NCI-H748 treated with DMSO at 0.1 percent for 48 hours (cell line): Measurements from ENCODE around the gene IMMP2L.
"Not testable (repeated sequence)": the region's sequence is repeated elsewhere in the genome, so short reads cannot be mapped to it uniquely, and the experiment has no call there.

ENCODE experiments used
- DNase-seq: peaks from one replicate; lab custom pipeline; 2025; lab: John Stamatoyannopoulos, UW

The IMMP2L gene

GRCh38 chr7:111505422-111505821 is 56.9 kb downstream of the IMMP2L start:
- DNase-seq: not testable (repeated sequence)

GRCh38 chr7:111501799-111502198 is 60.5 kb downstream of the IMMP2L start:
- not testable (repeated sequence) for DNase-seq

GRCh38 chr7:111499027-111499426 is 63.3 kb downstream of the IMMP2L start:
- DNase-seq: no peak

GRCh38 chr7:111498391-111499007 is 63.8 kb downstream of the IMMP2L start:
- DNase-seq: no peak

DNA sequence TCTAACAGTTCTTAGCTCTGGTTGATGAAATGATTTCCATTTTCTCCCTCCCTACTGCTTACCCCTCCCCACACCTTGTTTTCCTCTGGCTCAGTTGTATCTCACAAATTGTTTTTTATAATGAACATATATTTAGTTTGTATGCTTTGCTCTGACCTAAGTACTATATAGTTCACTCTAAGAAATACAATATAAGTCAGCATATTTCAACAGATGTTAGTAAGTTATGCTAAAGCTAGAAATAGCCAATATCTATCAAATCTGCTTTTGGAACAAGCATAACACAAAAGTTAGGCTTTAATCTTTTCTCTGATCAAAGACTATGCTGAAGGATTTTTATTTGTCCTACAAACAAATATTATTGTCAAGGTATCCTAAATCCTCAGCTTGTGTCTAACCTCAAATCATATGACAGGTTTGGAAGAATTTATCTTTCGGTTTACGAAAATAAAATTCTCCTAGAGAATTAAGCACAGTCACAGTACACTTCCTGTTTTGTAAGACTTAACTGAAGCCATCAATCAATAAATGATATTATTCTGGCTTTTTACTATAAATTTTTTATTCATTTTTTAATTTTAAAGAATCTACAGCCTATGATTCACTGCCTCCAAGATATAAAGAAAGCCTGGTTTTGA is 67.0 kb downstream of the IMMP2L start:
- DNase-seq: no peak

- no peak for DNase-seq
Observed at GRCh38 chr7:111492234-111492633, 70.1 kb downstream of the IMMP2L start.

DNA sequence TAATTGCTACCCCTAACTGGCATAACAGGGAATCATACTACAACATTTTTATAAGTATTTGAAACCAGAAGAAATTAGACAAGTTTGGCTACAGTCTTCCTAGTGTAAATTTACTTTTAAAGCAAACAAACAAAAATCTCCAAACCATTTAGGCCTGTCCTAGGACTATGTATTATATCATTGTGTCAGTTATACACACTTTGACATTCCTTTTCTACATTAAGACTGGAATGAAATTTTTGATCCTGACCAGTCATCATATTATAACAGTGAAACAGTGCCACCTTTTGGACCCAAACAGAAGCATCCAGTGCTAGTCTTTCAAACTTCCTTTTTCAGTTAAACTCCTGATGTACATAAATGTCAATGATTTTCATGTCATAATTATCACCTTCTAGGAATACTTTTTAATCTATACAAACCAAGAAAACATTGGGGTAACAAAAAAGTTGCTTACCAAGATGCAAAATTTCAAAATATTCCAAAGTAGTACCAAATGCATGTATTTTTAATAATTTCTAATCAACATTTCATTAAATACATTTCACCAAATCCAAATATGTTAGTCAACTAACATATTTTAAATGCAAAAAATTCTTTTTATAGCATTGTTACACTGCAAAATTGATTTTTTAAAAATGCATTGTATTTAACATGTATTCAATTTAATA is 75.7 kb downstream of the IMMP2L start:
- DNase-seq: peak; percentile 80

GRCh38 chr7:111485701-111486380 is 76.5 kb downstream of the IMMP2L start:
- no peak for DNase-seq

- DNase-seq: no peak
Observed at GRCh38 chr7:111483078-111483477, 79.2 kb downstream of the IMMP2L start.

- no peak for DNase-seq
Observed at GRCh38 chr7:111477462-111478225, 84.6 kb downstream of the IMMP2L start.

- no peak for DNase-seq
Observed at GRCh38 chr7:111476586-111477293, 85.6 kb downstream of the IMMP2L start.

DNA sequence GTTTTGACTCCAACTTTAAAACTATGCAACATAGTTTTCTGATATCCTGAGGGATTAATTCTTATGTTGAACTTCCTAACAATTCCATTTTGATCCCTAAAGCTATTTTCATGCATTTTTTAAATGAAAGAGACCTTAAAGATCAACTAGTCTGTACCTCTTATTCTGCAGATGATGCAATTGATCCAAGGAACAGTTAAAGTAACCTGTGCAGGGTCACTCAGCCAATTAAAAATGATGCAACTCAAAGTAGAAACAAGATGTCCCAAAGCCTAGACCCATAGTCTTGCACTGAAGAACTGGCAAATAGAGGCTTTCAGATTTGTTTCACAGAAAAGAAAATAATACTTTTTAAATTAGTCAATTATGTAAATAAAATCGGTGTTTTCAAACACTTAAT is 86.3 kb downstream of the IMMP2L start:
- DNase-seq: no peak

GRCh38 chr7:111475419-111475748 is 86.9 kb downstream of the IMMP2L start:
- no peak for DNase-seq

GRCh38 chr7:111474723-111475418 is 87.4 kb downstream of the IMMP2L start:
- DNase-seq: no peak

DNA sequence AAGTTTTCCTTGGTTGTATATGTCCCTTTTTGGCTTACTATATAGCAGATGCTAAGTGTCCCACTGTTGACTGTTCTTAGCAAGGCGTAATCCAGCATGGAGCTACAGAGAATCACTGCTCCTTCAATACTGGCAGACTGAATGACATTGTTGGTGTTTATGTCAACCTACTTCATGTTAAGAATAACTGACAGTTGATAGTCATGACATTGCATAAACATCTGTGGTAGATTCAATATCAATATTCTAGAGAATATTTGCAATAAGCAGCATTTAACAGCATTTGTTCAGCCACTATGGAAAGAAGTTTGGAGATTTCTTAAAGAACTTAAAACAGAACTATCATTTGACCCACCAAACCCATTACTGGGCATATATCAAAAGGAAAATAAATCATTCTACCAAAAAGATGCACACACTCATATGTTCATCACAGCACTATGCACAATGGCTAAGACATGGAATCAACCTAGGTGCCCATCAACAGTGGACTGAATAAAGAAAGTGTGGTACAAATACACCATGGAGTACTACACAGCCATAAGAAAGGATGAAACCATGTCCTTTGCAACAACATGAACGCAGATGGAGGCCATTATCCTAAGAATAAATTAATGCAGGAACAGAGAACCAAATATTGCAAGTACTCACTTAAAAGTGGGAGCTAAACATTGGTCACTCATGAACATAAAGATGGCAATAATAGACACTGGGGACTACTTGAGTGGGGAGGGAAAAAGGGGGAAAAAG is 88.7 kb downstream of the IMMP2L start:
- no peak for DNase-seq

- DNase-seq: no peak
Observed at GRCh38 chr7:111470998-111471397, 91.3 kb downstream of the IMMP2L start.

DNA sequence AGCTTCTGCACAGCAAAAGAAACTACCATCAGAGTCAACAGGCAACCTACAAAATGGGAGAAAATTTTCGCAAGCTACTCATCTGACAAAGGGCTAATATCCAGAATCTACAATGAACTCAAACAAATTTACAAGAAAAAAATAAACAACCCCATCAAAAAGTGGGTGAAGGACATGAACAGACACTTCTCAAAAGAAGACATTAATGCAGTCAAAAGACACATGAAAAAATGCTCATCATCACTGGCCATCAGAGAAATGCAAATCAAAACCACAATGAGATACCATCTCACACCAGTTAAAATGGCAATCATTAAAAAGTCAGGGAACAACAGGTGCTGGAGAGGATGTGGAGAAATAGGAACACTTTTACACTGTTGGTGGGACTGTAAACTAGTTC is 92.4 kb downstream of the IMMP2L start:
- not testable (repeated sequence) for DNase-seq

- DNase-seq: not testable (repeated sequence)
Observed at GRCh38 chr7:111465774-111466173, 96.5 kb downstream of the IMMP2L start.

DNA sequence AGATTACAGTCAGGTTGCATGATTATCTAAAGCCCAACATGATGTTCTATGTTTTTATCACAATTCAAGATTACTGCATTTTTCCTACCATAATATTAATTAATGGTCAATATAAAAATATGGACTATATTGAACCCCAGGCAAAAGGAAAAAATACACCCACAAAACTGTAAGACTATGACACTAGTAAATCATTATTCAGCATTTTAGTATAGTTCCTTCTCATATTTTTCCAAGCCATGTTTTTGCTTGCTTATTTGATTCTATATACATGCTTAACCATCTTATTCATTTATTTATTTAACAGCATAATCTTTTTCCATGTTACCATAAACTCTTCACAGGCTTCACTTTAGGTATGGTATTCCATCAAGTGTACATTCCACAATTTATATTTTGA is 101.6 kb downstream of the IMMP2L start:
- no peak for DNase-seq

GRCh38 chr7:111459757-111460280 is 102.5 kb downstream of the IMMP2L start:
- DNase-seq: no peak
